HG03565 (cell line): ENCODE measurements around the gene ANAPC13.

Source experiments
- ATAC-seq: cut with Tn5 transposase; IDR thresholded peaks from one replicate; pipeline ENCODE4 v1.9.1; 2021; ENCODE audit warnings: mild to moderate bottlenecking, moderate library complexity; ENCODE audit not compliant: unreplicated experiment

The ANAPC13 gene

DNA sequence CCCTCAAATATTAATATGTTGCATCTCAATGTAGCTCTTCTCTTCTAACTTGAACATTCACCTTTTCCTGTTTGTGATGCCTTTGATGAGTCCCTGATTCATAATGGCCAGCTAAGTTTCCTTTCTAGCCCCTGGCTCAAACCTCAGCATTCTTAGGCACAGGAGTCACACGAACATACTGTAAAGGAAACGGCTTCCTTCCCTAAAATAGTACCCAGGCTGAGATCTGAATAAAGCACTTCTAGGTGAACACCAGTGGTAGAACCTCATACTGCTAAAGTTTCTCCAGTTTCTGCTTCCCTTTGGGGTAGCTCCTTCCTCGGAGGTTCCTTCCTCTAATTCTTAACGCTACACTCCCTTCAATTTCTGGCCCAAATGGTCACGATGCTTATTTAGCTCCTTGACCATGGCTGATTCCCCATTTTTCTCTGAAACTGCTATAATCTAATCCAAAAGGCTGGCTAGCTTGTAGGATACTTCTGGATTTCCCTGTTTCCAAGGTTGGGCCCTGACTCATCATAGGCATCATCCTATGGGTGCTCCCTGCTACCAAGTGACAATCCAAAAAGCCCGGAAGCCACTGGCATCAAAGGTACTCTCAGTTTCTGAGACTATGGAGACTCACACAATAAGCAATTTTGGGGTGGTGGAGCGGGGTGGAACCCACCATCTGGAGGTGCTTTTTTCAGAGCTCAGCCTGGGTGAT is 2.4 kb downstream of the ANAPC13 start:
- ATAC-seq, result no peak

DNA sequence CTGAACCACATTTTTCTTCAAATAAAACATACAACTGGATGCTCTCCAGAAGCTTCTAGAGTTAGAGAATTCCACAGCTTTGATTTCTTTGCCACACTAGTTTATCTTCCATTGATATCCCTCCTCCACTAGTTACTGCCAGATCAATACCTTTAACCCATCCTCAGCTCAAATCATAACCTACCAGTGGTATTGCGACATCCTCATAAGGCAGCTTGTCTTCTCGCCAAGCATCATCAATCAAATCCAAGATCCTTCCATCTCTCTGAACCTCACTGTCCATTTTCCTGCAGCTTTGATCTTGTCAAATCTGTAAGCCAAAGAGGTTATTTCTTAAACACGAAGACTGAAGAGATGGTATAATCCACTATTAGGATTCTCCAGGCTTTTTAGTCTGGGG is 3.2 kb downstream of the ANAPC13 start:
- no peak for ATAC-seq

DNA sequence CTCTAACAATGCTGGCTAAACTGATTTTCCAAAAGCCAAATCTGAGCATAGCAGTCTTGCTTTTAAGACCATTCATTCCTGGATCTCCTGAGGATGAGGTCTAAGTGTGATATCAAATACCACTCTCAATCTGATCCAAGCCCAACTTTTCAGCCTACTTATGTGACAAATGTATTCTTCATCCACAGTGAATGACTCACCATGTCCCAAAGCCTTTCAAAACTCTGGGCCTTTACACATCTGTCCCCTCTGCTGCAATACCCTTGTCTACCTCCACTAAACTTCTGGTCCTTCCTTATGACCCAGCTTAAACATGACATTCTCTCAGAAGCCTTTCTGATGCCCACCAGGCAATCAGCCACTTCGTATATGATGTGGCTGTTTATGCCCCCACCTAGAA is 4.6 kb downstream of the ANAPC13 start:
- no peak for ATAC-seq

DNA sequence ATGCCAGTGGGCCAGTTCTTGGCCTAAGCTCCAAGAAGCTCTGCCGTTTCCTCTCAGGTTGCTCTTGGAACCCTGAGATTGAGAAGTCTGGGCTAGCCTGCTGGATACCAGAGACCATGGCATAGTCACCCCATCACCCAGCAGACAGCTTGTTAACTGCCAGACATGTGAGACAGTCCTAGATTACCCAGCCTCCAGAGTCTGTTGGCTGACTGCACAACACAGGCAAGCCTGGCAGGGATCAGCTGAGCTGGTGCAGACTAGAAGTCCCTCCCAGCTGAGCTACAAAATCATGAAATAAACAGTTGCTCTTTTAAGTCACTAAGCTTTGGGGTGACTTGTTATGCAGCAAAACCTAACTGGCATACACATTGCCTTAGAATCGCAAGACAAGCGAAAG is 5.2 kb downstream of the ANAPC13 start:
- ATAC-seq, result no peak

DNA sequence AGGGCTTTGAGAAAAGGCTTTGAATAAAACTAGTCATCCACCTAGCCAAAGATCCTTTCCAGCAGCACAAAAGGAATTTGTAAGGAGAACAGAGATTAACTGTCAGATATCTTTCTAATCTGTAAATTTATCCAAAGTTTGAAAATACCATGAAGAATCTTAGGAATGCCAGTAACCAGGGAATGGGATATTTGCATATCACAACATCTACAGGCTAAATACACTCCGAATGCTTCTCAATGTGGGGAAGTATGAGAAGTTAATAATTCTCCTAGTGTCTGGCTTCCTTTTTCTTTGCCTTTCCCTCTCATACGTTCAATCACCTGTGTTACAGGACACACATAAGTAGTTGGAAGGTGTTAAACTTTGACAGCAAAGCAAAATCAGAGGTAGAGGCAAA is 7.8 kb downstream of the ANAPC13 start:
- no peak for ATAC-seq

DNA sequence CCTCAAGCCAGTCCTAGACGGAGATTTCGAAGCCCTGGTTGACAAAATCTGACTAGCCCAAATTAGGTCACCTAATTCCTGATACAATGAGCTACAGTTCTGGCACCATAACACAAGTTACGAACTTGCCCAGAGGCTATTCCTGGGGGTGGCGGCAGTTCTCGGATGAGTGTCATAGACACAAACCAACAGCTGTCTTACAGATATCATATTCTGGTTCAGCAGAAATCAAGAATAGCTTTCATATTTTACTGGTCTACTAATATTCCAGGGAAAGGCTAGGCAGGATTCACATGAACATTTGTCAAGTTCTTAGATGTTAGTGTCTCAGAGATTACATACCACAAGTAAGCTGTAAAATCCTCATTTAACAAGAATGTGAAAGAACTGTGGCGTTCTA is 8.8 kb downstream of the ANAPC13 start:
- ATAC-seq, result no peak

DNA sequence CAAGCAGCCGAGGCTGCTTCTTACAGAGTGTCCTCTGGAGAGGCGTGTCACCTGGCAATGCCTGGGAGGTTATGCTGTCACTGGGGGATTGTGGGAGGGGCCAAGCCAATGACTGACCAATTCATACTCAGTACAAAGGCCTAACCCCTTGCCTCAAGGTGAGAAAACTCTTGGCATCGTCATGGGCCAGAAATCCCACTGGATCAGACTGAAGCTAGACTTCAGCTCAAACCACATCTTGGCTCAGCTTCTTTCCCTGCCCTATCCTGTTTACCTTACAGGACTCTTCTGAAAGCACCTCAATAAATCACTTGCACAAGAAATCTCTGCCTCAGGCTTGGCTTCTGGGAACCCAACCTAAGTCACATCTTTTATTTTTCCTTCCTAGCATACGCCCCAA is 9.5 kb downstream of the ANAPC13 start:
- ATAC-seq, result no peak

DNA sequence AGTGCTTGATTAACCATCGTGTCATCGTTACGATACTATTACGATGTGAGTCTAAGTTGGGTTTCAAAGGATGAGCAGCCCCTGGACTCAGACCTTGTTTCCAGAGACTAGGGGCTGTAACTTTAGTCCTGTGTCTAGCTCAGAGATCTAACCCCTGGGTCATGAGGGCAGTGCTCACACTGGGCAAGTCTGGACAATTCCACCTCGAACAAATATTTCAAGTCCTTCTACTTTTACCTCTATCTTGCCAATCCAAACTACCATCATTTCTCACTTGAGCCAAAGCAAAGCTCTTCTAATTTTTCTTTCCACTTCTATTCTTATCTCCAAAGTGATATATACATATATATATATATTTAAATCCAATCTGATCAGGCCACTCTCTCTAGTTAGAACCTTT is 10.8 kb downstream of the ANAPC13 start:
- ATAC-seq, result no peak

DNA sequence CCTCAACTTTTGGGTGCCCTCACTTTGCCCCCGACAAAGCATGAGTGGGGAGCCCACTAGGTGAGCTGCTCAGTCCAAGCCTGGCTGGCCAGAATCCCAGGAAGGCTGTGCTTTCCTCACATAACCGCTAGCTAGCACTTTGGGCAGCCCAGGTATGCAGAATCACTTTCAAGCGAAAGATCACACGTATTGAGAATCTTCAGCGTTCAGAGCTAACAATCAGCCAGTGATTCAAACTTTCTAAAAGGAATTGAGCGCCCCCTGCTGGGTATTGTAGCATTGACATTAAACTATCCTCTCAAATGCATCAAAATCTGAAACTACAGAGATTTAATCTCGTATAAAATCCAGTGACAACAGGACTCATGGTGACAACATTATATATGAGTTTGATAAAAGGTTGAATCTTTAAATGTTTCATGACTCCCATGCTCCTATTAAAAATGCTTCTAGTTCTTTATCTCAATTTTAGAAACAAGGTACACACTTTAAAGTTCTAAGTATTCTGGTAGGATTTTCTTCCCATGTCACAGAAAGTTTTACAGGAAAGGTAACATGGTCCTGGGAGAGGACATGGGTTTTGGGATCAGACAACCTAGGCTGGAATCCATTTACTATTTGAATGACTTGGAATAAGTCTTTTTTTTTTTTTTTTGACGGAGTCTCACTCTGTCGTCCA is 11.8 kb downstream of the ANAPC13 start:
- no peak for ATAC-seq

DNA sequence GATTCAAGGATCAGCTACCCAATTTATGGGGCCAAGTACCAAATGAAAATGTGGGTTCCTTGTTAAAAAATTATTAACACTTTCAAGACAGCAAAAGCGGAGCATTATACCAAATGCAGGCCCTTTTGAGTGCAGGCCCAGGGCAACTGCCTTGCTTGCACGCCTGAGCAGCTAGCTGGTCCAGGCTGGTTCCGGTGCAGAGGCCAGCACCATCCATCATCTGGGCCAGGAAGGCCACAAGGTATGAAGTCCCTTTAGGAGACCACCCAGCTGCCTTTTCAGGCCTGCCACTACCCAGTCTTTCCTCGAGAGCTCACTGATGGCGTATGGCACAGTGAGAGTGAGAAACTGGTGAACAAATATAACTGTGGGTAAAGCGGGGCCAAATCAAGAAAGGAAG is 13.0 kb downstream of the ANAPC13 start:
- ATAC-seq, result no peak

DNA sequence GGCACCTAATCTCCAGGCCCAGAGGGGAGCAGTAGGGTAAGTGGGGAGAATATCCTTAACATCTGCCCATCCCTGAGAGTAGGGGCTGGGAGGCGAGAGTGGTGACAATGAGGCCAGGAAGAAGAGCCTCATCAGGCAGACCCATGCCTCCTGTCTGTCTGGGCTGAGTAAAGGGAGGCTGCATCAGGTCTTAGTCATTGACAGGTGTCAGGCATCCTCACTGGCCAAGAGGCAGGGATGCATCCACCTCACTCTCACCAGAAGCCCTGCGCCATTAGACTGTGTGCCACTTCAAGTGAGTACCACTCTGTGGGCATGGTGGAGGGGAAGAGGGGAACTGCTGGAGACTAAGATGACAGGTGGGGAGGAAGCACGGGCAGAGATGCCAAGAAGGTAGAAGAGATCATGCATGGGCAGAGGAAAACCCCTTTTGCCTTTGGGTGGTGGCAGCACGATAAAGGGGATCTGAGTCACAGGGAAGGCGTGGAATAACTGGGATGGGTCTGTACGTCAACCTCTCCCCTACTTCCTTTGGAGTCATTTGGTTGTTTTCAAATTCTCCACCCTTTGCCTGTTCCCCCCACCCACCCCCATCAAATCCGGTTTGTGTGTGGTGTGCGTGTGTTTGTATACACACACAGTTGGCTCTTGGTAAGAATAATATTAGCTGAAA is 14.1 kb downstream of the ANAPC13 start:
- no peak for ATAC-seq

DNA sequence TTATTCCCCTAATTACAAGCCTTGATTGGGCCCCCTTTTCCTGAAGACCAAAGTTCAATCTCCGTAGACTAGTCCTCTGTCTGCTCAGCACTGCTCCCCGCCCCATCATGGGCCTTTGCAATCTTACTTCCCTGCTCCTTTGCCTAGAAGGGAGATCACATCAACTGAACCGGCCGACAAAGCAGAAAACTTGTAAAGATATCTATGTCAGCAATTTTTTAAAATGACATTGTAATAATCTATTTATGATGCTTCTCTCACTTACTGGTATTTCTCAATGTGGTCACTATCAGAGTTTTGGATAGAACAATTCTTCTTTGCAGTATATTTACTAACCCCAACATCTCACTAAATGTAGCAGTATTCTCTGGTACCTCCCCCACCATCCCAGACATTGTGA is 17.3 kb downstream of the ANAPC13 start:
- no peak for ATAC-seq

DNA sequence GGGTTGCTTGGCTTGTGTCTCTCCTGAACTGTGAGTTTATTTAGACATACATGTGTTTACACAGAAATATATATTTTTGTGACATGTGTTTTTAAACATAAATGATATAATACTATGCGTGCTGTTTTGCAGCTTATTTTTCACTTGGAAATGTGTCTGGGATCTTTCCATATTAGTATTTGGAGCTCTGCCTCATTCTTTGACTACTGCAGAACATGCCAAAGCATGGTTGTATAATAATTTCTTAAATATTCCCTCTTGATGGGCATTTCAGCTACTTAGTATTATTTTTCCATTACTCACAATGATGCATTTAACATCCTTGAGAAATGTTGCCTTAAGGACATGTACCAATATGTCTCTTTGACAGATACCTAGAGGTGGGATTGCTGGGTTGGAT is 19.5 kb downstream of the ANAPC13 start:
- ATAC-seq, result no peak

DNA sequence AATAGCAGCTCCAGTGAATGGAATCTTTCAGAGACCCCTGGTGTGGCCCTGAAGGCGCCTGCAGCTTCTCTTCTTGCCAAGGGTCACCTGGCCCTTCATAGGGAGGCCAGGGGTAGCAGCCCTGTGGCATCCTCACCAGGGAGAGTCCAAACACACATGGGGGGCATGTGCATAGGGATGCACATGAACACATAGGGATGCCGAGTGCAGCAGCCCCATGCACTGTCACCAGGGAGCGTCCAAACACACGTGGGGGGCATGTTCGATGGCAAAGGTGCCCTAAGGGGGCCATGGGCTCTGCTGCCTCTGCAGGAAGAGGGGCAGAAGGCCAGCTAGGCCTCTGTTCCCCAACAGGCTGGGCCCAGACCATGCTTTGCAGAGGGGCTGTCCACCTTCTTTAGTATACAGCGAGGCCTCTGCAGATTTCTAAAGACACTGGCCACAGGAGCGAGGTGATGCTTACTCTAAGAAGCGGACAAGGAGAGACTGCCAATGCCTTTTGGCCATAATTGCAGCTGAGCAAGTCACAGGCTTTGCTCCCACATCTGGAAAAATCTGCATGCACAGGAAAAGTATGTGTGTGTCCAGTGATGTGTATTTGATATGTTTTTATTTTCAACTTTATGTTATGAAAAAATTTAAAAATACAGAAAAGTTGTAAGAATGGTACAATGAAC is 21.0 kb downstream of the ANAPC13 start:
- ATAC-seq, result no peak

DNA sequence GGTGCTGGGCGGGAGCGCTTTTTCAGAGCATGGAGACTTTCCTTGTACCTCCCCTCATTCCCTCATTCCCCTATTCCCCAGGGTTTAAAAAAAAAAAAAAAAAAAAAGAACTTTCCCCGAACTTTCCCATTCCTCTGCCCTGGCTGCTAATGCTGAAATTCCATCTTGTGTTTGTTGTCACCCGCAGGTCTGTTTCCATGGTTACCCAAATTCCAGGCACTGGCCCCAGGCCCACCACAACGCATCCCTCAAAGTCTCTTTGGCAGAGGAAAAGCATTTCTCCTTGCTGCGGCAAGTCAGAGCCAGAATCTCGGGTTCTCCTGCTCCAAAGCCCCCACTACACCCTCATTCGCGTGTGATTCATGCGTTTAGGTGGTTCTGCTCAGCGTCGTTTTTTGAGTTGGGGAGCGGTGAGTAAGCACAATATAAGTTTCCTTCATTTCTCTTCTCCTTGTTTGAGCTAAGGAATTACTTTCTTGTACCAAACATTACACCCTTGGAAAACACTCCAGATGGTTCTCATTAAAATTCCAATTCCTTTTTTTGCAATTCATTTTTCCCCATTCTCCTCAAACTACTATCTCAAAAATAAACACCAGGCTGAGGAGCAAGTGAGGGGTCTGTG is 21.6 kb downstream of the ANAPC13 start:
- no peak for ATAC-seq

DNA sequence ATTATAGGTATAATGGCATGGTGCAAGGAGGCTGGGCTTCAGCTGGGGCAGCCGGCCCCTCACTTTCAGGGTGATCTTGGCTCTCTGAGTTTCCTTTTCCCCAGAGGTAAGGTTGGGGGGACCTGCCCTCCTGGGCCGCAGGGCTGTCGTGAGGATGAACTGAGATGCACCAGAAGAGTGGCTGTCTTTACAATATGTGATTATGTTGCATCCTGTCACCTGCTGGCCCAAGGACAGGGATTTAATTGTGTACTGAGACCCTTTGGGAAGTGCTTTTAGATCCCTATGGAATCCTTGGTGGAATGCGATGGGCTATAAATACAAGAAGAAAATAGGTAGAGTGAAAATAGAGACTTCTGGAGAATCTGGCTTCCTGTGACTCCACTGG is 22.1 kb downstream of the ANAPC13 start:
- ATAC-seq, result no peak

DNA sequence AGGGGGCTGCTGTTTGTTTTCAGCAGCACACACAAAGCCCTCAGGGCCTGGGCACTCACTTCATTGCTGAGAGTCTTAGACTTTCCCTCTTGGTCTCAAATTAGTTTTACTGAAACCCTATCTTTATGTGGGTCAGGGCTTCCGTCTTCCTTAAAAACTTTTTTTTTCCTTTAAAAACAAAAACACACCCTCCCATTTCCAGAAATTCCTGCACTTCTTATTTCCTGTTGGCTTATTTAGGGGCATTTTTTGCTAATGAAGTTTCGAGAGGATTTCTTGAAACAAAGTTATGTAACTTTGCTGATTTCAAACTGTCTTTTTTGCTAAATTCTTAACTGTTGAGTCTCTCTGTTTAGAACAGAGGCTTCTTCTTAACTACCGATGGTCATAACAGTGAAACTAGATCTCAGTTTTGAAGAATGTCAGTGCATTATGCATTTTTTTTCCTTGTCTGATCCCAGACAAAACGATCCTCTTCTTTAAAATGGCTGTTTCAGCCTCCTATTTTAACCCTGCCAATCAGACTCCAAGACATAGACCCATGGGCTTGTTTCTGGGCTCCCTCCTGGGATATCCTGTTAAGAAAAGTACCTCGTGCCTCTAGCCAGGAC is 23.3 kb downstream of the ANAPC13 start:
- ATAC-seq, result no peak

DNA sequence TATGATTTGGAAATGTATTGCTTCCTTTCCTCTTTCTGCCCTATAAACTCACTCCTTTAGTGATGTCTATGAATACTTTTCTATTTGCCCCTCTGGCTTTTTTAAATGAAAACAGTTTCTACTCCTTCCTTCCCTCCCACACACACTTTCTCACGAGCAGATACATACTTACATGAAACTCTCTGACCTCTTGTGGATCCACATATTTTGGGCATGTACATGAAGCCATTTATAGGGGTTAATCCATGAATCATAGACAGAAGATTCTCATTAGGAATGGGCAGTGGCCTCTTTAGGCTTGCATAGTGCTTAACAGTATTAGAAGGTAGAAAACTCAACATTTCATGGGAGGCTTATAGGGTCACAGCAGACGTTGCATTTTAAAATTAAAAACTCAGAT is 24.8 kb downstream of the ANAPC13 start:
- no peak for ATAC-seq

DNA sequence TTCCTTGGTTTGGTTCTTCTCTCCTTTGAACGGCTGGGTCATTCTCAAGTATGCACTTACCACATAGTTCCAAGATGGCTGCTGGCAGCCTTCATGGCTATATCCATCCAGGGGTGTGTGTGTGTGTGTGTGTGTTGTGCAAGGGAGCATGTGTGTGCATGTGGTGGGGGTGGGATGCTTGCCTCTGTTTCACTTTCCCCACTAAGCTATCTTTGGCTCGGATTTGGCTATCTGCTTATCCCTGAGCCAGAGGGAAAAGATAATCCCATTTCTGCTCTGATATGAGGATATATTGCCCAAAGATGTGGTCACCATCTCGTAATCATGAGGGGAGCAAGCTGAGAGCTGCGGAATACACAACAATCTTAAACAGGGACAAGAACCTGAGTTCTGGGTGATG is 26.2 kb downstream of the ANAPC13 start:
- no peak for ATAC-seq

DNA sequence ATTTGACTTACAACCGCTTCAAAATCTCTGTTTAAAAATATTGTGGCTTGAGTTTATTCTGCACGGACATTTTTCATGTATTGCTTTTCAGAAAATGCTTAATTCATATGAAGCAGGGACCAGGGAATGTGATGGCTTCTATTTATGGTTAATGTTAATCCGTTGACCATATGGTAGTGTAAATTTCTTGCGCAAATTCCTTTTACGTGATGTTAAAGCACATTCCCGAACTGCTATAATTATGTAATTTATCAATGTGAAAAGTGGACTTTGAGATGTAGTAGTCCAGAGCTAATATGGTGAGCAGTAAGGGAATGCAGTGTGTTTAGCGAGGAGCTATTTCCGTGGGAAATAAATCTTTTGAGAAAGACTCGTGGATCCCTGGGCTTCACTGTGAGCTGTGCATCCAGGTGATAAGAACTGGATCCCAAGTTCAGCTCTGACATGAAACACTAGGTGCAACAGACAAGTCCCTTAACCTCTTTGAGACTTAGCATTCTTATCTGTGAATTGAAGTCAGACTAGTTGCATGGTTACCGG is 27.3 kb downstream of the ANAPC13 start:
- ATAC-seq, result no peak
